ENCODE results near the gene ITIH6. TPM values are rescaled to one million over a fixed set of nuclear protein-coding genes. Genes with fewer than 3 reads are reported as not detected.
A peak's percentile ranks its signal among the peaks of the same experiment; 100 is the strongest.

ITIH6 gene
- total RNA-seq, 1 experiment from 2014 or later, result not detected

GRCh38 chrX:54715621-54716020 lies 82.4 kb downstream of the ITIH6 start:
- Mint-ChIP-seq H3K27me3 (ENCODE audit: unreplicated experiment) (no peaks in the 10 kb centered on the region), H3K27ac (ENCODE audit: unreplicated experiment) (no peak overlapping the region)

DNA sequence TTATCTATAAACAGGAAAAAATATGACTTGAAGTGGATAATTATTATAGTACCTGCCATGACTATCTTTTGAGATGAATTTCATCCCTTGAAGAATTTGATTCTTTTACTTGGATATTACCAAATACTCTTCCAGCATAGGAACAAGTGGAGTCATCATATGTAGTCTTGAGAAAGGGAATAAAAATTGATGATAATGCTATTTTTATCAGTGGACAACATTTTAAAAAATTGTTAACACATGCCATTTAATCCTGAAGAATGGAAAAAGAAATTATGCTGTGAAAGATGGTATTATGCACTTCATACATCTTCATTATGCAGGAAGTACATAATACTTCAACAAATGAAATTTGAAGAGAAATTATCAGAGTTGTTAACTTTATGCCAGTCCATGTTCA lies 83.6 kb downstream of the ITIH6 start:
- BruUV-seq (replicated peaks), result no TSS peak
- Mint-ChIP-seq H3K4me3 (ENCODE audit: low read depth, unreplicated experiment) (no peak overlapping the region), H3K4me1 (ENCODE audit: low read depth, unreplicated experiment) (peaks cover 15% of the 10 kb centered on the region), H3K27ac (ENCODE audit: unreplicated experiment) (no peak overlapping the region), H3K9me3 (ENCODE audit: low read depth, unreplicated experiment) (peaks cover 4% of the 10 kb centered on the region), H3K27me3 (ENCODE audit: unreplicated experiment) (no peaks in the 10 kb centered on the region), H3K36me3 (ENCODE audit: insufficient read depth, unreplicated experiment) (no peaks in the 10 kb centered on the region)
- CTCF ChIA-PET, result no interaction called here
- DNase-seq, result no peak
- TF ChIP-seq CTCF (IDR thresholded peaks at IDR 0.05; ENCODE audit: unreplicated experiment), result no peak
- intact Hi-C loops (cut with micrococcal nuclease; ENCODE audit: unreplicated experiment), result no loop called here

More at GRCh38 chrX:54715621-54716020, 82.4 kb downstream of the ITIH6 start:
- peaks cover 4% of the 10 kb centered on the region for H3K9me3 Mint-ChIP-seq (ENCODE audit: low read depth, unreplicated experiment)
- DNase-seq, result peak; percentile 4
- TF ChIP-seq CTCF (IDR thresholded peaks at IDR 0.05; ENCODE audit: unreplicated experiment), result no peak
- BruUV-seq (replicated peaks), result no TSS peak
- no peaks in the 10 kb centered on the region for H3K36me3 Mint-ChIP-seq (ENCODE audit: insufficient read depth, unreplicated experiment)
- intact Hi-C loops (cut with micrococcal nuclease; ENCODE audit: unreplicated experiment), result no loop called here
- peaks cover 15% of the 10 kb centered on the region for H3K4me1 Mint-ChIP-seq (ENCODE audit: low read depth, unreplicated experiment)
- H3K4me3 Mint-ChIP-seq (ENCODE audit: low read depth, unreplicated experiment), result no peak overlapping the region
- CTCF ChIA-PET, result no interaction called here

- Mint-ChIP-seq H3K36me3 (ENCODE audit: insufficient read depth, unreplicated experiment) (no peaks in the 10 kb centered on the region), H3K27me3 (ENCODE audit: unreplicated experiment) (no peaks in the 10 kb centered on the region), H3K4me1 (ENCODE audit: low read depth, unreplicated experiment) (peaks cover 15% of the 10 kb centered on the region), H3K9me3 (ENCODE audit: low read depth, unreplicated experiment) (no peaks in the 10 kb centered on the region), H3K27ac (ENCODE audit: unreplicated experiment) (no peak overlapping the region), H3K4me3 (ENCODE audit: low read depth, unreplicated experiment) (no peak overlapping the region)
- no peak for DNase-seq
- TF ChIP-seq CTCF (IDR thresholded peaks at IDR 0.05; ENCODE audit: unreplicated experiment), result no peak
- intact Hi-C loops (cut with micrococcal nuclease; ENCODE audit: unreplicated experiment), result no loop called here
- CTCF ChIA-PET, result no interaction called here
- no TSS peak for BruUV-seq (replicated peaks)
Measured at GRCh38 chrX:54711735-54712134, 86.3 kb downstream of the ITIH6 start.

- intact Hi-C loops (cut with micrococcal nuclease; ENCODE audit: unreplicated experiment), result no loop called here
- Mint-ChIP-seq H3K27me3 (ENCODE audit: unreplicated experiment) (no peaks in the 10 kb centered on the region), H3K27ac (ENCODE audit: unreplicated experiment) (no peak overlapping the region), H3K4me1 (ENCODE audit: low read depth, unreplicated experiment) (peaks cover 14% of the 10 kb centered on the region), H3K4me3 (ENCODE audit: low read depth, unreplicated experiment) (no peak overlapping the region), H3K9me3 (ENCODE audit: low read depth, unreplicated experiment) (no peaks in the 10 kb centered on the region), H3K36me3 (ENCODE audit: insufficient read depth, unreplicated experiment) (no peaks in the 10 kb centered on the region)
- CTCF ChIA-PET, result no interaction called here
- no peak for TF ChIP-seq CTCF (IDR thresholded peaks at IDR 0.05; ENCODE audit: unreplicated experiment)
- DNase-seq, result no peak
- BruUV-seq (replicated peaks), result no TSS peak
Measured at GRCh38 chrX:54710920-54711319, 87.1 kb downstream of the ITIH6 start.
